Activated naive CD4-positive, alpha-beta T cell treated with anti-CD3 and anti-CD28 coated beads, Interleukin-2, amount 50 U/mL, for 72 hours (primary cell): ENCODE results near the gene SLC12A2. TPM values are rescaled to one million over a fixed set of nuclear protein-coding genes. Genes with fewer than 3 reads are reported as not detected.

Experiments
- ATAC-seq, 2 donors: fragments of 150-1000 bp; cut with Tn5 transposase; 2 replicates each; pipeline ENCODE4 v1.10.0; 2021; ENCODE audit warnings: mild to moderate bottlenecking in 2 of 2, moderate library complexity in 2 of 2
- DNase-seq, 2 donors: peaks; one replicate each; pipeline ENCODE4 v3.0.0; 2021 to 2022; ENCODE audit warnings: low spot score in 2 of 2
- H3K27ac Mint-ChIP-seq, 2 donors: one replicate each; pipeline ENCODE4 v1.8.0; 2022; ENCODE audit warnings: mild to moderate bottlenecking in 2 of 2, mixed read lengths in 2 of 2
- H3K36me3 Mint-ChIP-seq, 2 donors: one replicate each; pipeline ENCODE4 v1.8.0; 2022; ENCODE audit warnings: mixed read lengths in 2 of 2
- H3K9me3 Mint-ChIP-seq, 2 donors: one replicate each; pipeline ENCODE4 v1.8.0; 2022; ENCODE audit warnings: mixed read lengths in 2 of 2
- total RNA-seq, 2 donors: library from RNA; stranded (reverse); gene quantifications; one replicate each; pipeline ENCODE4 v1.2.3, GENCODE V29; 2022

Gene SLC12A2
- total RNA-seq, 2 donors from 2014 or later, result 10.5 to 14.0 TPM

GRCh38 chr5:128228008-128228407 lies 144.4 kb downstream of the SLC12A2 start:
- Mint-ChIP-seq H3K27ac (no peak overlapping the region), H3K9me3 (peaks cover 0 to 3% of the 10 kb centered on the region in 2 donors), H3K36me3 (no peaks in the 10 kb centered on the region)
- DNase-seq (no peak), ATAC-seq (peak in 1 of 2 donors; percentile 59)

- Mint-ChIP-seq H3K9me3 (peaks cover 0 to 3% of the 10 kb centered on the region in 2 donors), H3K36me3 (no peaks in the 10 kb centered on the region), H3K27ac (no peak overlapping the region)
- DNase-seq, result no peak
- no peak for ATAC-seq
Observed at GRCh38 chr5:128228521-128228920, 145.0 kb downstream of the SLC12A2 start.

DNA sequence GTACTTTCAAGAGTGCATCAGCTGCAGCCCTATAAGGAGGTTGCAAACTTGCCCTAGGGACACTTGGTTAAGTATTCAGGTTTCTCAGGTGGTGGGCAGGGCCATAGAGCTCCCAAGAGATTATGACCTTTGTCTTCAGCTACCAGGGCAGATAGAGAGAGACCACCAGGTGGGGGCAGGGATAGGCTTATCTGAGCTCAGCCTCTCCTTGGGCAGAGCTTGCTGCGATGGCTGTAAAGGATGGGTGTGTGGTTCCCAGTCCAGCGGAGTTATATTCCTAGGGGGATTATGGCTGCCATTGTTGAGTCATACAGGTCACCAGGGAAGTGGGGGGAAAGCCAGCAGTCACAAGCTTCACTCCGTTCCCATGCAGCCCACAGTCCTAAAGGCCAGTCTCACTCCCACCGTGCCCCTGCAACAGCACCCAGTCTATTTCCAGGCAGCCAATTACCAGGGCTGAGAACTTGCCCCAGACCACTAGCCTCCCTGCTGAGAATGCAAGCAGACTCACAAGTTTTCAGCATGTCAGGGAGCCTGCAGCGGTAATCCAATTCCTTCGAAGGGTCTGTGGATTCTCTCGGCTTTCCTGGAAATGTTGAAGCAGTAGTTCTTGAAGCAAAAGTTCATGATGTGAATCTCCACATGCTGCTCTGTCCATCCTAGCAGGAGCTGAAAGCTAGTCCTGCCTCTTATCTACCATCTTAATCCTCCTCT lies 151.5 kb downstream of the SLC12A2 start:
- no peak for ATAC-seq
- no peak overlapping the region for H3K27ac Mint-ChIP-seq
- peaks cover 0 to 3% of the 10 kb centered on the region in 2 donors for H3K9me3 Mint-ChIP-seq
- no peaks in the 10 kb centered on the region for H3K36me3 Mint-ChIP-seq
- DNase-seq, result no peak

GRCh38 chr5:128236334-128236733 lies 152.8 kb downstream of the SLC12A2 start:
- Mint-ChIP-seq H3K27ac (no peak overlapping the region), H3K9me3 (peaks cover 0 to 3% of the 10 kb centered on the region in 2 donors), H3K36me3 (no peaks in the 10 kb centered on the region)
- no peak for DNase-seq
- no peak for ATAC-seq

- Mint-ChIP-seq H3K27ac (no peak overlapping the region), H3K36me3 (no peaks in the 10 kb centered on the region), H3K9me3 (peaks cover 0 to 3% of the 10 kb centered on the region in 2 donors)
- ATAC-seq (no peak), DNase-seq (no peak)
Observed at GRCh38 chr5:128237000-128237399, 153.4 kb downstream of the SLC12A2 start.

DNA sequence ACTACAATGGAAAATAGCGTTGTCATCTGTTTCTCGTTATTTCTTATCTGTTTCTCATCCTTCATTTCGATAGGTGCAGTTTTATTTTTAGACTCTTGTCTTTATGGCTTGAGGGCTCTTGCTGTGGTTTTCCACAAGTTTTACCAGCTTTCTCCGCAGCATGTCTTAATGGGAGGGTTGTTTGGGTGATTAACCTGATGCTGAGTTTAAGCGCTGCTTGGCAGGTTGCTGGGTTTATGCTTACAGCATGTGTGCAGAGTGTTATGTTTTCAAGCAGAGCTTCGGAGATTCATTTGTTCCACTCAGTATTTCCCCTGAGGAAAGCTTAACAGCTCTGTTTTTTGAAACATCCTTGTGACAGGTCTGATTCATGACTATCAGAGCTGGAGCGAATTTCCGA lies 154.0 kb downstream of the SLC12A2 start:
- no peaks in the 10 kb centered on the region for H3K36me3 Mint-ChIP-seq
- no peaks in the 10 kb centered on the region for H3K9me3 Mint-ChIP-seq
- DNase-seq, result no peak
- no peak overlapping the region for H3K27ac Mint-ChIP-seq
- no peak for ATAC-seq
